DOHH2 (cell line): ENCODE data around the gene P3H2.

Source experiments
- H3F3A ChIP-seq: fragments of 200-600 bp; sonication (generic), shearing (Covaris generic); 2 replicates; pipeline ENCODE4 v1.6.0; 2016; ENCODE audit warnings: antibody characterized with exemption, mild to moderate bottlenecking; ENCODE audit not compliant: control insufficient read depth, insufficient read depth
- H3K27ac ChIP-seq: fragments of 200-600 bp; sonication (generic); 2 replicates; pipeline ENCODE4 v1.5.1; 2014; ENCODE audit warnings: low read depth, mild to moderate bottlenecking, low read length, moderate library complexity
- H3K27me3 ChIP-seq: fragments of 200-600 bp; sonication (generic); 2 replicates; pipeline ENCODE4 v1.6.1; 2014; ENCODE audit warnings: mild to moderate bottlenecking, low read length, mixed read lengths; ENCODE audit not compliant: control insufficient read depth
- H3K36me3 ChIP-seq: fragments of 200-600 bp; sonication (generic); 2 replicates; pipeline ENCODE4 v1.6.1; 2014; ENCODE audit warnings: mild to moderate bottlenecking, low read length, moderate library complexity, mixed read lengths; ENCODE audit not compliant: control insufficient read depth
- H3K4me1 ChIP-seq: fragments of 200-600 bp; sonication (generic); 2 replicates; pipeline ENCODE4 v1.6.1; 2014; ENCODE audit warnings: mild to moderate bottlenecking, low read length, mixed read lengths; ENCODE audit not compliant: control insufficient read depth
- H3K4me2 ChIP-seq: fragments of 200-600 bp; sonication (generic); 2 replicates; pipeline ENCODE4 v1.6.0; 2014; ENCODE audit warnings: mild to moderate bottlenecking, low read length, moderate library complexity
- H3K4me3 ChIP-seq: fragments of 200-600 bp; sonication (generic); 2 replicates; pipeline ENCODE4 v1.5.1; 2014; ENCODE audit warnings: mild to moderate bottlenecking, low read length, mixed read lengths
- H3K79me2 ChIP-seq: fragments of 200-600 bp; sonication (generic); 2 replicates; pipeline ENCODE4 v1.6.1; 2014; ENCODE audit warnings: mild to moderate bottlenecking, low read length, mixed read lengths; ENCODE audit not compliant: control insufficient read depth
- H3K9me2 ChIP-seq: fragments of 200-600 bp; sonication (generic); replicated peaks from 2 replicates; pipeline ENCODE4 v1.6.1; 2014; ENCODE audit warnings: mild to moderate bottlenecking, low read length, mixed read lengths; ENCODE audit not compliant: control insufficient read depth
- H3K9me3 ChIP-seq: fragments of 200-600 bp; sonication (generic); 2 replicates; pipeline ENCODE4 v1.6.1; 2014; ENCODE audit warnings: antibody characterized with exemption, low read length, mixed read lengths; ENCODE audit not compliant: control insufficient read depth, insufficient read depth
- H4K20me1 ChIP-seq: fragments of 200-600 bp; sonication (generic); 2 replicates; pipeline ENCODE4 v1.6.0; 2014; ENCODE audit warnings: low read depth, mild to moderate bottlenecking, antibody characterized with exemption, low read length, moderate library complexity; ENCODE audit not compliant: control insufficient read depth, insufficient read depth
- CTCF ChIP-seq: fragments of 200-600 bp; sonication (generic); IDR thresholded peaks from one replicate; pipeline ENCODE4 v1.5.1; 2014; ENCODE audit warnings: antibody characterized with exemption, mild to moderate bottlenecking, low read depth, low read length; ENCODE audit not compliant: poor library complexity, severe bottlenecking
- EZH2phosphoT487 ChIP-seq: fragments of 200-600 bp; sonication (generic); IDR thresholded peaks from 2 replicates; pipeline ENCODE4 v1.6.1; 2017; ENCODE audit warnings: borderline replicate concordance, mild to moderate bottlenecking, antibody characterized with exemption, low read length, moderate library complexity, mixed read lengths

The P3H2 gene

GRCh38 chr3:190120269-190121060 lies at the start of gene P3H2:
TSS of gene P3H2 (minus strand) at chr3:190120897. CDS start at chr3:190120731, 166 bp downstream.
- Histone ChIP-seq H4K20me1 (no peaks in the 10 kb centered on the region), H3K27me3 (no peaks in the 10 kb centered on the region), H3K9me3 (no peaks in the 10 kb centered on the region), H3K36me3 (no peaks in the 10 kb centered on the region), H3K4me3 (no peak within 1 kb of the TSS), H3K79me2 (no peaks in the 10 kb centered on the region), H3F3A (no peaks in the 10 kb centered on the region), H3K4me1 (no peaks in the 10 kb centered on the region), H3K9me2 (no peaks in the 10 kb centered on the region), H3K4me2 (no peak within 1 kb of the TSS), H3K27ac (no peak within 1 kb of the TSS)
- TF ChIP-seq EZH2phosphoT487 (no peak), CTCF (no peak)

GRCh38 chr3:190169877-190170276 lies 49.2 kb upstream of the P3H2 start:
- Histone ChIP-seq H3K4me1 (no peaks in the 10 kb centered on the region), H3K27ac (no peak overlapping the region), H3K36me3 (no peaks in the 10 kb centered on the region), H3K79me2 (no peaks in the 10 kb centered on the region), H4K20me1 (no peaks in the 10 kb centered on the region), H3K9me3 (no peaks in the 10 kb centered on the region), H3K4me2 (no peak overlapping the region), H3F3A (no peaks in the 10 kb centered on the region), H3K27me3 (no peaks in the 10 kb centered on the region), H3K4me3 (no peak overlapping the region), H3K9me2 (no peaks in the 10 kb centered on the region)
- TF ChIP-seq EZH2phosphoT487 (no peak), CTCF (no peak)

GRCh38 chr3:190169243-190169642 lies 48.5 kb upstream of the P3H2 start:
- H3K9me2 ChIP-seq, result no peaks in the 10 kb centered on the region
- no peak overlapping the region for H3K27ac ChIP-seq
- no peaks in the 10 kb centered on the region for H3K4me1 ChIP-seq
- no peak overlapping the region for H3K4me3 ChIP-seq
- no peak overlapping the region for H3K4me2 ChIP-seq
- H4K20me1 ChIP-seq, result no peaks in the 10 kb centered on the region
- no peaks in the 10 kb centered on the region for H3K79me2 ChIP-seq
- H3K36me3 ChIP-seq, result no peaks in the 10 kb centered on the region
- no peak for TF ChIP-seq CTCF
- TF ChIP-seq EZH2phosphoT487, result no peak
- no peaks in the 10 kb centered on the region for H3F3A ChIP-seq
- H3K27me3 ChIP-seq, result no peaks in the 10 kb centered on the region
- H3K9me3 ChIP-seq, result no peaks in the 10 kb centered on the region
